ENCODE measurements around the gene PAX9.

DNA sequence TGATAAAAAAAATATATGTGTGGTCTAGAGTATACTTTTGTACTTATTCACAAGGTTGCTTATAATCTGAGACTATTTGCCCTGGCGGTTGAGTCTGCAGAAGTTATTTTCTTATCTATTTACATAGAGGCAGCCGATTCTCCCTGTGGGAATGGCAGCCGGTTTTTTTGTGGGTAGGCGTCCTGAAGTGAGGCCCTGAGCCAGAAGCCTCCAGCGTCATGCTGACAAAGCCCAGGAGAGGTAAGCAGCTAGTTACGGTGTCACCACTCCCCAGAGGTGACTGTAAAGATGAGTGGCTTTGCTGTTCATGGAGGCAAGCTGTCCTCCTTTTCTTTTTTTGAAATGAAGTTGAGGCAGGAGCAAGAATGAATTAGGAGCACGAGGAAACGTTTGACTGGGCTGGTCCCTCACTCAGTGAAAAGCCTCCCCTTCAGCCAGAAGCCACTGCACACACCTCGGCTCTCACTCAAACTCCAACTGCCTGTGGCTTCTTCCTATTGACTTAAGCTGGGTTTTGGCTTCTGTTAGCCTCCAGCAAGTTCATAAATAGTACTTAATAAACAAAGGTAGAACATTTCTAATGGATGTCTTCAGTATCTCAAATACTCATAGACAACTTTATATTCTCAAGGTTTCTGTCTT, 21.5 kb downstream of the PAX9 start:
- TF ChIP-seq, protein P1, sequence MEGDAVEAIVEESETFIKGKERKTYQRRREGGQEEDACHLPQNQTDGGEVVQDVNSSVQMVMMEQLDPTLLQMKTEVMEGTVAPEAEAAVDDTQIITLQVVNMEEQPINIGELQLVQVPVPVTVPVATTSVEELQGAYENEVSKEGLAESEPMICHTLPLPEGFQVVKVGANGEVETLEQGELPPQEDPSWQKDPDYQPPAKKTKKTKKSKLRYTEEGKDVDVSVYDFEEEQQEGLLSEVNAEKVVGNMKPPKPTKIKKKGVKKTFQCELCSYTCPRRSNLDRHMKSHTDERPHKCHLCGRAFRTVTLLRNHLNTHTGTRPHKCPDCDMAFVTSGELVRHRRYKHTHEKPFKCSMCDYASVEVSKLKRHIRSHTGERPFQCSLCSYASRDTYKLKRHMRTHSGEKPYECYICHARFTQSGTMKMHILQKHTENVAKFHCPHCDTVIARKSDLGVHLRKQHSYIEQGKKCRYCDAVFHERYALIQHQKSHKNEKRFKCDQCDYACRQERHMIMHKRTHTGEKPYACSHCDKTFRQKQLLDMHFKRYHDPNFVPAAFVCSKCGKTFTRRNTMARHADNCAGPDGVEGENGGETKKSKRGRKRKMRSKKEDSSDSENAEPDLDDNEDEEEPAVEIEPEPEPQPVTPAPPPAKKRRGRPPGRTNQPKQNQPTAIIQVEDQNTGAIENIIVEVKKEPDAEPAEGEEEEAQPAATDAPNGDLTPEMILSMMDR (IDR thresholded peaks at IDR 0.05) = no peak
- no peak for TF ChIP-seq POLR2A (IDR thresholded peaks at IDR 0.05)

Measured in tibial nerve (tissue), 3 donors.